Subcutaneous adipose tissue (tissue), 4 donors: Measurements from ENCODE around the gene NCKAP5. TPM values are rescaled to one million over a fixed set of nuclear protein-coding genes. Genes with fewer than 3 reads are reported as not detected.

Source experiments
- total RNA-seq, 4 donors: library from RNA; depleted of rRNA; stranded (reverse); fragments of >200 nt; gene quantifications; one replicate each; pipeline ENCODE4 v1.1.0, GENCODE V29; 2016
- TF ChIP-seq, protein P1 (sequence below): fragments of 450-650 bp; IDR thresholded peaks from one replicate; pipeline ENCODE4 v1.5.1; 2016; ENCODE audit warnings: low read depth, mild to moderate bottlenecking, control low read depth, antibody characterized with exemption, moderate library complexity

NCKAP5 gene
- total RNA-seq, 4 donors from 2014 or later, result 1.5 to 6.4 (median 3.8) TPM

DNA sequence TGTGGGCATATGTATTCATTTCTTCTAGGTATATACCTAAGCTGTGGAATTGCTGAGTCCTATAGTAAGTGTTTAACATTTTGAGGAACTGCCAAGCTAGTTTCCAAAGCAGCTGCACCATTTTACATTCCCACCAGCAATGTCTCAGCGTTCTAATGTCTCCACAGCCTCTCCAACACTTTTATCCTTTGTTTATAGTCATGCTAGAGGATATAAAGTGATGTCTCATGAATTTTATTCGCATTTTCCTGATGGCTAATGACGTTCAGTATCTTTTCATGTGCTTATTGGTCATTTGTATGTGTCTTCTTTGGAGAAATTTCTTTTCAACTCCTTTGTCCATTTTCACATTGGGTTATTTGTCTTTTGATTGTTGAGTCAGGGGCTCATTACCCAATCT lies 295.2 kb downstream of the NCKAP5 start:
- TF ChIP-seq, protein P1, sequence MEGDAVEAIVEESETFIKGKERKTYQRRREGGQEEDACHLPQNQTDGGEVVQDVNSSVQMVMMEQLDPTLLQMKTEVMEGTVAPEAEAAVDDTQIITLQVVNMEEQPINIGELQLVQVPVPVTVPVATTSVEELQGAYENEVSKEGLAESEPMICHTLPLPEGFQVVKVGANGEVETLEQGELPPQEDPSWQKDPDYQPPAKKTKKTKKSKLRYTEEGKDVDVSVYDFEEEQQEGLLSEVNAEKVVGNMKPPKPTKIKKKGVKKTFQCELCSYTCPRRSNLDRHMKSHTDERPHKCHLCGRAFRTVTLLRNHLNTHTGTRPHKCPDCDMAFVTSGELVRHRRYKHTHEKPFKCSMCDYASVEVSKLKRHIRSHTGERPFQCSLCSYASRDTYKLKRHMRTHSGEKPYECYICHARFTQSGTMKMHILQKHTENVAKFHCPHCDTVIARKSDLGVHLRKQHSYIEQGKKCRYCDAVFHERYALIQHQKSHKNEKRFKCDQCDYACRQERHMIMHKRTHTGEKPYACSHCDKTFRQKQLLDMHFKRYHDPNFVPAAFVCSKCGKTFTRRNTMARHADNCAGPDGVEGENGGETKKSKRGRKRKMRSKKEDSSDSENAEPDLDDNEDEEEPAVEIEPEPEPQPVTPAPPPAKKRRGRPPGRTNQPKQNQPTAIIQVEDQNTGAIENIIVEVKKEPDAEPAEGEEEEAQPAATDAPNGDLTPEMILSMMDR, result no peak

DNA sequence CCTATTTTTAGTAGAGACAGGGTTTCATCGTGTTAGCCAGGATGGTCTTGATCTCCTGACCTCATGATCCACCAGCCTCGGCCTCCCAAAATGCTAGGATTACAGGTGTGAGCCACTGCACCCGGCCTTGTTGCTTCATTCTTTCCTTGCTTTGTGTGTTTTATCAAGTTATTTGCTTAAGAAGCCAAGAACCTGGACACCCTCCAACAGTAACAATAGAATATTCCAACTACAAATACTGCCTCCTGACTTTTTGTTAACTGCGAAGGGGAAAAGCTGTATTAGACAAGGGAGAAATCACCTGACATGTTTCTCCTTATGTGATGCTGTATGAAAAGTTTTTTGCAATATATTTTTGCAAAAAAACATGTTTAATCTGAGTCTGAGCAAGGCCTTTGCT lies 297.2 kb downstream of the NCKAP5 start:
- TF ChIP-seq, protein P1, result no peak

DNA sequence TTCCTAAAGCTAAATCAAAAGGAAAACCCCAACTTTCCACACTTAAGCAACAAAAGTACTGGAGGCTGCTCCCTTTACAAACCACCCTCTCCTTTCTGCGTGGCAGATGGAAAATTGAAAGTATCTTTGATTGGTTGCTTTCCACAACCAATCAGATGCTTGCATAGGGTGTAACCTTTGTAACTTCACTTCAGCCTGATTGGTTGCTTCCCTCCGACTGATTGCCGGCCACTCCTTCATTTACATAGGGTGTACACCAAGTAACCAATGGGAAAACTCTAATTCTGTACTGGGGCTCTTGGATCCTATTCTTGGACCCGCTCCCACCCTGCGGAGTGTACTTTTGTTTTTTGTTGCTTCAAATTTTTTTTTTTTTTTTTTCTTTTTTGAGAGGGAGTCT lies 297.7 kb downstream of the NCKAP5 start:
- TF ChIP-seq, protein P1, result no peak

DNA sequence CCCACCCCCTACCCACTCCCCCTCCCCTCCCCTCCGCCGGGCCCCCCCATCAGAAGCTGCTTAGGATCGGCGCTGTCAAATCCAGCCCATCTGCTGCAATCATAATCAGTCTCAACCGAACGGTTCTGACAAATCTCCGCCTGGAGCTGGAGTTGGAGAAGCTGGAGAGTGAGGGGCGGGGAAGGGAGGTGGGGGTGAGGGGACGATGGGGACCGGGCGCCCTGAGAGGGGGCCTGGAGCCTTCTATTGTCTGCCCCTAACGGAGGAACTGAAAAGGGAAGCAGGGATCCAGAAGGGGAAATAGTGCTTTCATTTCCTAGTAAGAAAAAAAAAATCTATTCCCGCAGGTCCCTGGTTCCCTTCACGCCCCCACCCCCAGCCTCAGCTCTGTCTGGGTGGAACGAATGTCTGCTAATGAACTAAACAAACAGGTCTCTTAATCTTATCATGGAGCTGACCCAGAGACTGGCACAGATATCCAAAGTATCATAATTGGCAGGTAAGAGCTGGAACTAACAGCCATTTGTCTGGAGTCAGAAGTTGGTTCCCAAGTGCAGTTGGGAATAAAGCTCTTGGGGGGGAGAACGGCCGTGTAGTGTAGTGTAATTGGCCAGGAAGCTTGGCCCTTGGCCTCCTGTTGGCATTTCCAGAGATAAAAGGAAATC lies 301.2 kb downstream of the NCKAP5 start:
- TF ChIP-seq, protein P1, result no peak

DNA sequence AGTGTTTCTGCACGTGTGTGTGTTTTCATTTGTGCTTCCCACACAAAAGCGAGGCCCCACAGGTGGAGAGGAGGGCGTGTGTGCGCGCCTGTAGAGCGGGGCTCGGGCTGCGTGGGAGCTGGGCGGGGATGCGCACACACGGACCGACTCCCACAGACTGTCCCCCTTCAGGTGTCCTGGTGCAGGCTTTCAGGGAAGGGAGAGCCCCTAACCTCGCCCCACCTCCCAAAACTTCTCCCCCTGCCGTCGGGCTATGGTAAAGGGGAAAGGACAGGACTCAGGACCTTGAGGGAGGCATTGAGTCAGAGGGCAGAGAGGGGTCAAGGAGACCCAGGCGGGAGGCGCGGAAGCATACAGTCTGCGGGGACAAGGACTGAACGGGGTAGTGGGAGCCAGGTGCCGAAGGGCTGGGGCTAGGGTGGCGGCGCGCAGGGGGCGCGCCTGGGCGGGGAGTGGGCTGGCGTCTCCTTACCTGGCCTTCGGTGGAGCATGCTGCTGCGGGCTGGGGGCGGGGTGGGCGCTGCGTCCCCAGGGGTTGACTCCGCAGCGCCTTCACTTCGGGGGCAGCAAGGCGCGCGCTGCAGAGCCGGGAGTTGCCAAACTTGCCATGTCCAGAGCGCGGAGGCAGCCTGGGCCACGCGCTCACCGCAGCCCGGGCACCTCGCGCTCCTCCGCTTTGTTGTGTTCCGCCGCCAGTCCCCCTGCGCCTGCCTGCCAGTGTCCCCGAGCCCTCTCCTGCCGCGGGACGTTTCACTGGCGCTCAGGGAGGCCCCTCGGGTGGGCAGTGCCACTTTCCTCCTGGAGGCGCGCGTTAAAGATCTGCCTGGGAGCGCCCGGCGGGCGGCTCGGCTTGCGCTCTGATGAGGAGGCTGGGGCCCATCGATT lies 302.0 kb downstream of the NCKAP5 start:
- TF ChIP-seq, protein P1, result no peak

DNA sequence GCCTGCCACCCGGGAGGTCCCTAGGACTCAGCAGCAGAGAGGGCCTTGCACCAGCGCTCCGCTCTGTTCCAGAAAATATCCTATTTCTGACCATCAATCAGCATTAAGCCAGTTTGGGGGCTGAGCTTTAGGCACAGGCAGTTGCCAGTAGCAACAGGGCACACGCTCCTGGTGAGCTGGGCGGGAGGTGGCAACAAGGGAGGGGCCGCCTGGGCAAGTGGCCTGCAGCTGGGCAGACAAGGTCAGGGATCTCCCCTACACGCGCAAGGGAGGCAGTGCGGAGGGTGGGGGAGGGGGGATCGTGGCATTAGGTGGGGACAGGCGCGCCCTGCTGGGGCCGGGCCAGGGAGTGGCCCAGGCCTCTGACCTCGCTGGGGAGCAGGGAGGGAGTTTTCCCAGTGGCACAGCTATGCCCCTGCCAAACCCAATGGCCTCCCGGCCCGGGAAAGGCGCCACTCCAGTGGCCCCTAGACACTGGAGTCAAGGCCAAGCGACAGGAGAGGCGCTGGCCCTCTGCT lies 302.8 kb downstream of the NCKAP5 start:
- TF ChIP-seq, protein P1, result no peak

DNA sequence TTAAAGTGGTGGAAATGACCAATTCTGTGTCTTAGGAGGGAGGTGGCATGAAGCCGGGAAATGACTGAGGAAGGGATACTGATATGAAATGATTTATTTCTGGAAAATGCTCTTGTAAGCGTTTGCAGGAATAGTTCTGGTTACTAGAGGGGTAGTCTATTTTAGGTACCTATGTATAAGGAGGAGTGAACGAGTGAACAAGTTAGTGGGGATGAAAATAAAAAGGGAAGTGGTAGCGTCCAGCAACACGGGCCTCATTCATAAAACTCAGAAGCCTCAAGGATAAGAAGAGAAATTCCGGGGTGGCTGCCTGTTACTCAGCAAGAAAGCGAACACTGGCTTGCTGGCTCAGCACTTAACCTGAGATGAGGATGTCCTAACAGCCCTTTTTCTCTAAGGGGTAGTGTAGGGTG lies 303.3 kb downstream of the NCKAP5 start:
- TF ChIP-seq, protein P1, result no peak
